GM10248 (cell line): ENCODE measurements around the gene JPT1.

ENCODE experiments used
- CTCF ChIA-PET: fragments of 300-600 bp; sonication (Branson Sonifier 250); formaldehyde crosslinking; extraction: SDS; loops from one replicate; lab custom pipeline; 2021; ENCODE audit warnings: antibody characterized with exemption; lab: Yijun Ruan, JAX
- POLR2A ChIA-PET: fragments of 350-650 bp; sonication (Branson Sonifier 250); formaldehyde crosslinking; extraction: SDS; loops from one replicate; lab custom pipeline; 2020; ENCODE audit warnings: antibody characterized with exemption; lab: Yijun Ruan, JAX
- DNase-seq: peaks from one replicate; pipeline ENCODE4 v3.0.0; 2012; ENCODE audit errors: extremely low spot score
- TF ChIP-seq, protein P1 (sequence below): IDR thresholded peaks from 2 replicates; pipeline ENCODE4 v1.5.1; 2012; ENCODE audit warnings: mild to moderate bottlenecking, low read depth; ENCODE audit errors: extremely low read depth, missing control alignments, control extremely low read depth

Gene JPT1

DNA sequence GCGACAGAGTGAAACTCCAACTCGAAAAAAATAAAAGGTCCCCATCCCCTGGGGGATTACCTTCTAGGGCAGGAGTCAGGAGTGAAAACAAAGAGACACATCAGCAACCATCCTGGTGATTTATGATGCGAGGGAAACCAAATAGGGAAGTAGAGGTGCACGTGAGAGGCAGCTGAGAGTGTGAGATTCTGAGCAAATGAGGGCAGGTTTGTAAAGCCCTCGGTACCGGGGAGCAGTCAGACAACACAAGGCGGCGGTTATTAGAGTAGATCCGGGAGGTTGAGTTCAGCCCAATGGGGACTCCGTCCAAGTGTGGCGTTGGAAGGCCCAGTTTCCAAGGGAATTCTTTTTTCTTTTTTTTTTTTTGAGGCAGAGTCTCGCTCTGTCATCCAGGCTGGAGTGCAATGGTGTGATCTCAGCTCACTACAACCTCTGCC, 51.9 kb downstream of the JPT1 start:
- POLR2A ChIA-PET: no interaction called here

GRCh38 chr17:75099881-75100595, 54.3 kb downstream of the JPT1 start:
- no peak for DNase-seq
- POLR2A ChIA-PET: no interaction called here
- TF ChIP-seq, protein P1, sequence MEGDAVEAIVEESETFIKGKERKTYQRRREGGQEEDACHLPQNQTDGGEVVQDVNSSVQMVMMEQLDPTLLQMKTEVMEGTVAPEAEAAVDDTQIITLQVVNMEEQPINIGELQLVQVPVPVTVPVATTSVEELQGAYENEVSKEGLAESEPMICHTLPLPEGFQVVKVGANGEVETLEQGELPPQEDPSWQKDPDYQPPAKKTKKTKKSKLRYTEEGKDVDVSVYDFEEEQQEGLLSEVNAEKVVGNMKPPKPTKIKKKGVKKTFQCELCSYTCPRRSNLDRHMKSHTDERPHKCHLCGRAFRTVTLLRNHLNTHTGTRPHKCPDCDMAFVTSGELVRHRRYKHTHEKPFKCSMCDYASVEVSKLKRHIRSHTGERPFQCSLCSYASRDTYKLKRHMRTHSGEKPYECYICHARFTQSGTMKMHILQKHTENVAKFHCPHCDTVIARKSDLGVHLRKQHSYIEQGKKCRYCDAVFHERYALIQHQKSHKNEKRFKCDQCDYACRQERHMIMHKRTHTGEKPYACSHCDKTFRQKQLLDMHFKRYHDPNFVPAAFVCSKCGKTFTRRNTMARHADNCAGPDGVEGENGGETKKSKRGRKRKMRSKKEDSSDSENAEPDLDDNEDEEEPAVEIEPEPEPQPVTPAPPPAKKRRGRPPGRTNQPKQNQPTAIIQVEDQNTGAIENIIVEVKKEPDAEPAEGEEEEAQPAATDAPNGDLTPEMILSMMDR: no peak
- CTCF ChIA-PET: interaction anchor here (1.9 kb wide), 1 partner anchor 14 kb away, joined by 11 read pairs; no protein-coding TSS in a partner anchor

More for the DNA sequence above, 51.9 kb downstream of the JPT1 start:
- CTCF ChIA-PET: interaction anchor here (1.7 to 7.3 kb wide), 3 partner anchors 13 to 99 kb away, joined by 5 to 103 read pairs (median 6); no protein-coding TSS in a partner anchor
- peak; percentile 62 for DNase-seq
- TF ChIP-seq, protein P1: no peak

- CTCF ChIA-PET: interaction anchor here (1.9 kb wide), 1 partner anchor 15 kb away, joined by 11 read pairs; no protein-coding TSS in a partner anchor
- POLR2A ChIA-PET: no interaction called here
These were observed 55.5 kb downstream of the JPT1 start for GRCh38 chr17:75098861-75099260.

GRCh38 chr17:75097865-75098264, 56.4 kb downstream of the JPT1 start:
- TF ChIP-seq, protein P1: no peak
- DNase-seq: no peak
- CTCF ChIA-PET: interaction anchor here (1.0 to 2.5 kb wide), 2 partner anchors 16 to 104 kb away, joined by 3 to 14 read pairs; no protein-coding TSS in a partner anchor
- POLR2A ChIA-PET: no interaction called here

More at GRCh38 chr17:75098861-75099260, 55.5 kb downstream of the JPT1 start:
- TF ChIP-seq, protein P1: no peak
- DNase-seq: no peak

- DNase-seq: peak; percentile 51
- TF ChIP-seq, protein P1: no peak
- POLR2A ChIA-PET: no interaction called here
- CTCF ChIA-PET: interaction anchor here (1.3 to 5.4 kb wide), 5 partner anchors 10 to 135 kb away, joined by 3 to 34 read pairs (median 5); no protein-coding TSS in a partner anchor
These were observed 58.2 kb downstream of the JPT1 start for GRCh38 chr17:75096082-75096625.

DNA sequence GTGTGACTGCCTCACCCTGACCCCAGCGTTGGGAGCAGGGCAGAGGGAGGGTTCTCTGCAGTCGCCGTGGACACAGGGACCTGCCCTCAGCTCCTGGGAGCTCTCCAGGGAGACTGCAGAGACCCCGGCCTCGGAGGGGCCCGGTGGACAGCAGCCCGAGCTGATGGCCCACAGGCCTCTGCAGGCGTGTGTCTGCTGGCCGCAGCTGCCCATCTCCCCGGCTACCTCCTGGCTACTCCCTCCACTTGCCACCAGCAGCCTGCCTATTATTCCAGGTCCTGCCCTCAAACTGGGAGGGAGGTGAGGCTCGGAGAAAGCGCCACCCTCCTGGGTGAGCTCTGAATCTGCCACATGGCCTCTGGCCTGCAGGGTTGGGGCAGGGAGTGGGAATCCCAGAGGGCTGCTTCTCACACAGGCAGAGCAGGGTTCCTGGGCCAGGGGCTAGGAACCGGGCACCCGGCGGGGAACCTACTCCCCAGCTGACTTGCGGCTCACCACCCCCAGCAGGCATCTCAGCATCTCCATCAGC, 59.4 kb downstream of the JPT1 start:
- CTCF ChIA-PET: interaction anchor here (1.3 to 5.4 kb wide), 7 partner anchors 11 to 134 kb away, joined by 3 to 34 read pairs (median 5); no protein-coding TSS in a partner anchor
- POLR2A ChIA-PET: no interaction called here
- DNase-seq: no peak
- TF ChIP-seq, protein P1: no peak
